Stimulated activated naive CD4-positive, alpha-beta T cell treated with Interleukin-2 at 50 U/mL for 16 hours (primary cell): ENCODE data around the gene TNFRSF1A.

Experiments used
- DNase-seq: peaks from one replicate; lab custom pipeline; 2025; lab: John Stamatoyannopoulos, UW

The TNFRSF1A gene

GRCh38 chr12:6336889-6337853 is 4.7 kb downstream of the TNFRSF1A start:
- peak; percentile 30 for DNase-seq

GRCh38 chr12:6336079-6336888 is 5.6 kb downstream of the TNFRSF1A start:
- DNase-seq = peak; percentile 43

GRCh38 chr12:6335451-6336078 is 6.3 kb downstream of the TNFRSF1A start:
- DNase-seq = peak; percentile 88

- no peak for DNase-seq
These were observed 6.9 kb downstream of the TNFRSF1A start for GRCh38 chr12:6334940-6335450.

- no peak for DNase-seq
These were observed 7.5 kb downstream of the TNFRSF1A start for GRCh38 chr12:6334359-6334758.

GRCh38 chr12:6333566-6333965 is 8.3 kb downstream of the TNFRSF1A start:
- no peak for DNase-seq

- no peak for DNase-seq
These were observed 8.8 kb downstream of the TNFRSF1A start for GRCh38 chr12:6333029-6333428.

- DNase-seq = no peak
These were observed 9.4 kb downstream of the TNFRSF1A start for GRCh38 chr12:6332459-6332858.

- DNase-seq = no peak
These were observed 10.7 kb downstream of the TNFRSF1A start for GRCh38 chr12:6330999-6331714.

GRCh38 chr12:6330192-6330591 is 11.7 kb downstream of the TNFRSF1A start:
- no peak for DNase-seq

- no peak for DNase-seq
These were observed 12.2 kb downstream of the TNFRSF1A start for GRCh38 chr12:6329703-6330064.

- no peak for DNase-seq
These were observed 12.8 kb downstream of the TNFRSF1A start for GRCh38 chr12:6328945-6329702.

GRCh38 chr12:6328045-6328779 is 13.7 kb downstream of the TNFRSF1A start:
- no peak for DNase-seq

GRCh38 chr12:6327229-6328041 is 14.4 kb downstream of the TNFRSF1A start:
- no peak for DNase-seq

GRCh38 chr12:6326316-6327228 is 15.3 kb downstream of the TNFRSF1A start:
- DNase-seq = no peak

- DNase-seq = no peak
These were observed 16.7 kb downstream of the TNFRSF1A start for GRCh38 chr12:6324936-6325750.

GRCh38 chr12:6323995-6324711 is 17.7 kb downstream of the TNFRSF1A start:
- no peak for DNase-seq
